Naive thymus-derived CD4-positive, alpha-beta T cell (primary cell): ENCODE results near the gene RAB40B. TPM values are rescaled to one million over a fixed set of nuclear protein-coding genes. Genes with fewer than 3 reads are reported as not detected.

Source experiments
- ATAC-seq: fragments of 150-1000 bp; cut with Tn5 transposase; 2 replicates; pipeline ENCODE4 v1.10.0; 2021; ENCODE audit warnings: mild to moderate bottlenecking, moderate library complexity
- CTCF ChIA-PET: fragments of 350-600 bp; sonication (Branson Sonifier 250); formaldehyde crosslinking; loops from one replicate; lab custom pipeline; 2021; ENCODE audit warnings: antibody characterized with exemption; lab: Charles Lee
- POLR2A ChIA-PET: fragments of 350-600 bp; sonication (Branson Sonifier 250); formaldehyde crosslinking; loops from one replicate; lab custom pipeline; 2021; ENCODE audit warnings: antibody characterized with exemption, inconsistent platforms; lab: Charles Lee
- DNase-seq, 9 donors: peaks; one replicate each; pipeline versions ENCODE4 v3.0.0 to v3.0.0-alpha.2; 2020 to 2022; ENCODE audit warnings: mixed read lengths in 1 of 9
- H3K27ac ChIP-seq: one replicate; pipeline ENCODE4 v1.7.0; 2013; ENCODE audit warnings: mild to moderate bottlenecking, low read depth, low read length, moderate library complexity
- H3K27me3 ChIP-seq, 2 donors: one replicate each; pipeline ENCODE4 v1.7.0; 2013; ENCODE audit warnings: low read length in 2 of 2, mild to moderate bottlenecking in 2 of 2, moderate library complexity in 2 of 2; ENCODE audit not compliant: control insufficient read depth in 2 of 2, insufficient read depth in 2 of 2
- H3K36me3 ChIP-seq, 3 experiments: 1 replicate in 2 of 3; 2 replicates in 1 of 3; pipeline ENCODE4 v1.7.0; 2013; ENCODE audit warnings: low read length in 3 of 3, mild to moderate bottlenecking in 3 of 3, moderate library complexity in 1 of 3; ENCODE audit not compliant: insufficient read depth in 3 of 3, control insufficient read depth in 2 of 3
- H3K4me1 ChIP-seq, 2 donors: one replicate each; pipeline ENCODE4 v1.7.0; 2013; ENCODE audit warnings: low read length in 2 of 2, mild to moderate bottlenecking in 2 of 2, moderate library complexity in 1 of 2; ENCODE audit not compliant: control insufficient read depth in 2 of 2, insufficient read depth in 2 of 2
- H3K4me3 ChIP-seq: 2 replicates; pipeline ENCODE4 v1.7.0; 2013; ENCODE audit warnings: mild to moderate bottlenecking, low read length
- H3K9me3 ChIP-seq, 3 experiments: 1 replicate in 2 of 3; 2 replicates in 1 of 3; pipeline ENCODE4 v1.7.0; 2013; ENCODE audit warnings: low read length in 3 of 3; ENCODE audit not compliant: control insufficient read depth in 2 of 3
- H3K27ac Mint-ChIP-seq, 9 donors: one replicate each; pipeline ENCODE4 v1.8.0; 2020 to 2022; ENCODE audit warnings: mixed read lengths in 9 of 9, mild to moderate bottlenecking in 8 of 9, moderate library complexity in 5 of 9, inconsistent platforms in 2 of 9
- H3K27me3 Mint-ChIP-seq, 5 donors: one replicate each; pipeline ENCODE4 v1.8.0; 2021 to 2022; ENCODE audit warnings: mixed read lengths in 5 of 5, mild to moderate bottlenecking in 1 of 5
- H3K36me3 Mint-ChIP-seq, 5 donors: one replicate each; pipeline ENCODE4 v1.8.0; 2020 to 2022; ENCODE audit warnings: mixed read lengths in 5 of 5, mild to moderate bottlenecking in 3 of 5, inconsistent platforms in 1 of 5
- H3K4me1 Mint-ChIP-seq, 7 donors: one replicate each; pipeline ENCODE4 v1.8.0; 2020 to 2022; ENCODE audit warnings: mixed read lengths in 7 of 7, mild to moderate bottlenecking in 3 of 7, inconsistent platforms in 1 of 7
- H3K4me3 Mint-ChIP-seq, 10 donors: one replicate each; pipeline ENCODE4 v1.8.0; 2020 to 2022; ENCODE audit warnings: mild to moderate bottlenecking in 10 of 10, mixed read lengths in 10 of 10, moderate library complexity in 6 of 10, inconsistent platforms in 2 of 10
- H3K9me3 Mint-ChIP-seq, 11 donors: one replicate each; pipeline ENCODE4 v1.8.0; 2020 to 2022; ENCODE audit warnings: mixed read lengths in 11 of 11, mild to moderate bottlenecking in 4 of 11, inconsistent platforms in 1 of 11, moderate library complexity in 1 of 11
- intact Hi-C, 2 donors: fragments of 100-400 bp; cut with micrococcal nuclease; formaldehyde crosslinking; loops; one replicate each; pipeline ENCODE4 v1.15.1; 2023
- polyA plus RNA-seq, 2 donors: library from polyadenylated mRNA; unstranded; fragments of 300-500 nt; fragmentation: Illumina TruSeq; gene quantifications; one replicate each; pipeline ENCODE4 v1.2.3, GENCODE V29; 2021
- total RNA-seq, 6 experiments: library from RNA in 5 of 6; stranded (reverse) in 5 of 6; gene quantifications; 1 replicate in 5 of 6; 2 replicates in 1 of 6; pipeline ENCODE4 v1.2.3 and lab custom pipeline; 2021 to 2026

The RAB40B gene
- total and polyA plus RNA-seq, 7 experiments from 2014 or later, result 1.3 to 6.1 (median 2.9) TPM

DNA sequence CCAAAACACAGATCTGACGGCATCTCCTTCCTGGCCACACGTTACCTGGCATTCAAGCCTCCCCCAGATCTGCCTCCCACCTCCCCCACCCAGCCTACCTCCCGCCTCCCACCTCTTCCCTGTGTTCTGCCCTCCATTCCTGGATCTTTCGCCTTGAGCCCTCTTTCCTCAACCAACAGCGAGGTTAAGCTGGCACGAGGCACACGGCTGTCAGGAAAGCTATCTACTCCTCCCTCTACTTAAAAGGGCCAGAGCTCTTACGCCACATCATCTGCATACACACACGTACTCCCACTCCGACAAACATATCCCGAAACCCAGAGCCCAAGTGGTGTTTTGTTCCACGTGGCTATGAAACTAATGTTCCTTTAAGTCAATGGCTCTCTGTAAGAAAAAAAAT lies 68.3 kb downstream of the RAB40B start:
- Histone ChIP-seq H3K27ac (no peak overlapping the region), H3K9me3 (no peaks in the 10 kb centered on the region), H3K27me3 (no peaks in the 10 kb centered on the region), H3K36me3 (peaks cover 0 to 63% (median 16%) of the 10 kb centered on the region in 3 experiments), H3K4me1 (no peaks in the 10 kb centered on the region), H3K4me3 (no peak overlapping the region)
- H3K9me3 Mint-ChIP-seq, result no peaks in the 10 kb centered on the region
- ATAC-seq, result no peak
- ChIA-PET CTCF (no interaction called here), POLR2A (no interaction called here)
- no peak for DNase-seq
- peaks cover 4 to 30% (median 17%) of the 10 kb centered on the region in 5 donors for H3K36me3 Mint-ChIP-seq
- peaks cover 9 to 25% (median 17%) of the 10 kb centered on the region in 7 donors for H3K4me1 Mint-ChIP-seq
- intact Hi-C loops, result no loop called here
- H3K27ac Mint-ChIP-seq, result peak overlapping the region in 3 of 9 donors; percentile 22 to 62 (median 23)
- no peak overlapping the region for H3K4me3 Mint-ChIP-seq
- H3K27me3 Mint-ChIP-seq, result no peaks in the 10 kb centered on the region

DNA sequence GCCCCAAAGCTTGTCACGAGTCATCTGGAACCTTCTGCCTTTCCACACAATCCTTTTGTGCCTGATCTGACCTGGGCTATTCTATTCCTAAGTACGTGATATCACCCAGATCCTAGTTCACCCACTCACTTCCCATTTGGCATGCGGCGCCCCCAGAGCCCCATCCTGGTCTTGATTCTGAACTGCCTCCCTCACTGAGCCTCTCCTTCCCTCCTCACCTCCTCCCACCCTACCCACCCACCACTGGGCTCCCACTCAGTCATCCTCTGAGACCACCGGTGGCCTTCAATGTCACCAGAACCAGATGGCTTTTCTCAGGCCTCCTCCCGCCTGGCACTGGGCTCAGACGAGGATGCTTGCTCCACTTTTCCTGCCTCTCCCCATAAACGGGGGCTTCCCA lies 68.8 kb downstream of the RAB40B start:
- peak overlapping the region in 1 of 9 donors; percentile 13 for H3K27ac Mint-ChIP-seq
- H3K4me3 ChIP-seq, result no peak overlapping the region
- no peaks in the 10 kb centered on the region for H3K9me3 ChIP-seq
- H3K27me3 Mint-ChIP-seq, result no peaks in the 10 kb centered on the region
- no peak overlapping the region for H3K27ac ChIP-seq
- POLR2A ChIA-PET, result no interaction called here
- H3K4me1 Mint-ChIP-seq, result peaks cover 9 to 20% (median 15%) of the 10 kb centered on the region in 7 donors
- CTCF ChIA-PET, result no interaction called here
- DNase-seq (no peak), ATAC-seq (no peak)
- peaks cover 4 to 31% (median 17%) of the 10 kb centered on the region in 5 donors for H3K36me3 Mint-ChIP-seq
- H3K9me3 Mint-ChIP-seq, result no peaks in the 10 kb centered on the region
- intact Hi-C loops, result no loop called here
- no peaks in the 10 kb centered on the region for H3K27me3 ChIP-seq
- peaks cover 0 to 66% (median 19%) of the 10 kb centered on the region in 3 experiments for H3K36me3 ChIP-seq
- no peaks in the 10 kb centered on the region for H3K4me1 ChIP-seq
- no peak overlapping the region for H3K4me3 Mint-ChIP-seq

DNA sequence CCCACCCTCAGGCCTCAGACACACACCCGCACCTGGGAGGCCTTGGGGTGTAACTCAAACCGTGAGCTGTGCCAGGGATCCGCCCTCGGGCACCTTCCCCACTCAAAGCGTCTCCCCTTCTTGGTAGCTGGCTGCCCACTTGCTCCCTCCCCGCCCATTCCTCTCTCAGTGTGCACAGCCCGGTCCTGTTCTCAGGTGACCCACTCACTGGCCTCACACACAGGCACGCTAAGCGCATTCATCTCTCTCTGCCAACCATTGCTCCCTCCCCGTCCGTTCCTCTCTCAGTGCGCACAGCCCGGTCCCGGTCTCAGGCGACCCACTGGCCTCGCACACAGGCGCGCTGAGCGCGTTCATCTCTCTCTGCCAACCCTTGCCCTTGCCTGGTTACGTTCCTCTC lies 71.1 kb downstream of the RAB40B start:
- no peaks in the 10 kb centered on the region for H3K9me3 ChIP-seq
- peak overlapping the region in 1 of 9 donors; percentile 43 for H3K27ac Mint-ChIP-seq
- peaks cover 4 to 37% (median 19%) of the 10 kb centered on the region in 5 donors for H3K36me3 Mint-ChIP-seq
- H3K4me3 ChIP-seq, result no peak overlapping the region
- no peak overlapping the region for H3K27ac ChIP-seq
- no peaks in the 10 kb centered on the region for H3K27me3 Mint-ChIP-seq
- DNase-seq (no peak), ATAC-seq (no peak)
- no peak overlapping the region for H3K4me3 Mint-ChIP-seq
- ChIA-PET CTCF (no interaction called here), POLR2A (no interaction called here)
- no peaks in the 10 kb centered on the region for H3K9me3 Mint-ChIP-seq
- no peaks in the 10 kb centered on the region for H3K27me3 ChIP-seq
- H3K4me1 Mint-ChIP-seq, result peaks cover 0 to 11% (median 6%) of the 10 kb centered on the region in 7 donors
- peaks cover 0 to 71% (median 19%) of the 10 kb centered on the region in 3 experiments for H3K36me3 ChIP-seq
- no peaks in the 10 kb centered on the region for H3K4me1 ChIP-seq
- intact Hi-C loops, result no loop called here

GRCh38 chr17:82623707-82624106 lies 74.8 kb downstream of the RAB40B start:
- no peak for DNase-seq
- ChIA-PET POLR2A (no interaction called here), CTCF (no interaction called here)
- H3K9me3 ChIP-seq, result no peaks in the 10 kb centered on the region
- no peaks in the 10 kb centered on the region for H3K4me1 ChIP-seq
- no peaks in the 10 kb centered on the region for H3K27me3 ChIP-seq
- H3K27ac ChIP-seq, result no peak overlapping the region
- H3K4me3 ChIP-seq, result no peak overlapping the region
- H3K36me3 Mint-ChIP-seq, result peaks cover 0 to 48% (median 25%) of the 10 kb centered on the region in 5 donors
- H3K4me3 Mint-ChIP-seq, result no peak overlapping the region
- intact Hi-C loops, result no loop called here
- no peaks in the 10 kb centered on the region for H3K9me3 Mint-ChIP-seq
- H3K27me3 Mint-ChIP-seq, result no peaks in the 10 kb centered on the region
- peak overlapping the region in 1 of 9 donors; percentile 70 for H3K27ac Mint-ChIP-seq
- no peak for ATAC-seq
- H3K36me3 ChIP-seq, result peaks cover 6 to 87% (median 9%) of the 10 kb centered on the region in 3 experiments
- H3K4me1 Mint-ChIP-seq, result peaks cover 0 to 11% (median 0%) of the 10 kb centered on the region in 7 donors

DNA sequence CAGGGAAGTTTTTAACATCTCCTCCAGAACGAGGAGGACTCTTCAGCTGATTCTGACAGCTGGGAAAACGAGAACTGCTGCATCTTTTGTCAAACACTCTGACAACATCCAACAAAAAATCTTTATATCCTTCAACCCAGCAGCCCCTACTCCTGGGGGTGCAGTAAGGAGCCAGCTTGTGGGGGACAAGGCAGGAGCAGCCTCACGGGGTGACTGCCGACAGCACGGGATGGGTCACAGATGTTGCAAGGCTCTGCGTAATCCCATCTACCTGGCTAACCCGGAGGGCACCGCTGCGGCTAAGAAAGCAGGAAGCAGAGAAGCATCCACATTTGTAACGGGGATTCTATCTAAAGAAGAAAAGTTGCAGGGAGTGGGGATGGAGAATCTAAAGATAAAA lies 78.9 kb downstream of the RAB40B start:
- Histone ChIP-seq H3K4me3 (no peak overlapping the region), H3K4me1 (no peaks in the 10 kb centered on the region), H3K27me3 (no peaks in the 10 kb centered on the region), H3K9me3 (no peaks in the 10 kb centered on the region), H3K36me3 (peaks cover 13 to 87% (median 18%) of the 10 kb centered on the region in 3 experiments), H3K27ac (no peak overlapping the region)
- DNase-seq (no peak), ATAC-seq (no peak)
- POLR2A ChIA-PET, result no interaction called here
- Mint-ChIP-seq H3K27ac (no peak overlapping the region), H3K27me3 (no peaks in the 10 kb centered on the region), H3K4me3 (no peak overlapping the region), H3K4me1 (peaks cover 0 to 3% (median 0%) of the 10 kb centered on the region in 7 donors), H3K36me3 (peaks cover 9 to 57% (median 22%) of the 10 kb centered on the region in 5 donors), H3K9me3 (no peaks in the 10 kb centered on the region)
- intact Hi-C loops, result no loop called here
- CTCF ChIA-PET, result no interaction called here

- no peak for ATAC-seq
- H3K4me1 ChIP-seq, result no peaks in the 10 kb centered on the region
- ChIA-PET POLR2A (no interaction called here), CTCF (no interaction called here)
- Mint-ChIP-seq H3K27ac (no peak overlapping the region), H3K36me3 (peaks cover 9 to 61% (median 25%) of the 10 kb centered on the region in 5 donors), H3K4me1 (peaks cover 0 to 3% (median 0%) of the 10 kb centered on the region in 7 donors), H3K27me3 (no peaks in the 10 kb centered on the region), H3K9me3 (no peaks in the 10 kb centered on the region), H3K4me3 (no peak overlapping the region)
- no peaks in the 10 kb centered on the region for H3K9me3 ChIP-seq
- peaks cover 13 to 88% (median 18%) of the 10 kb centered on the region in 3 experiments for H3K36me3 ChIP-seq
- intact Hi-C loops, result no loop called here
- no peaks in the 10 kb centered on the region for H3K27me3 ChIP-seq
- no peak overlapping the region for H3K27ac ChIP-seq
- DNase-seq, result no peak
- H3K4me3 ChIP-seq, result no peak overlapping the region
Measured at GRCh38 chr17:82619211-82619610, 79.3 kb downstream of the RAB40B start.

- Histone ChIP-seq H3K4me1 (no peaks in the 10 kb centered on the region), H3K9me3 (no peaks in the 10 kb centered on the region), H3K36me3 (peaks cover 6 to 80% (median 15%) of the 10 kb centered on the region in 3 experiments), H3K4me3 (no peak overlapping the region), H3K27ac (no peak overlapping the region), H3K27me3 (no peaks in the 10 kb centered on the region)
- H3K36me3 Mint-ChIP-seq, result peaks cover 9 to 57% (median 25%) of the 10 kb centered on the region in 5 donors
- CTCF ChIA-PET, result no interaction called here
- H3K4me3 Mint-ChIP-seq, result no peak overlapping the region
- POLR2A ChIA-PET, result interaction anchor here (0.7 kb wide), 1 partner anchor 117 kb away, joined by 7 read pairs; no protein-coding TSS in a partner anchor
- peaks cover 0 to 2% (median 0%) of the 10 kb centered on the region in 7 donors for H3K4me1 Mint-ChIP-seq
- H3K27ac Mint-ChIP-seq, result no peak overlapping the region
- intact Hi-C loops, result no loop called here
- ATAC-seq (no peak), DNase-seq (no peak)
- no peaks in the 10 kb centered on the region for H3K27me3 Mint-ChIP-seq
- H3K9me3 Mint-ChIP-seq, result no peaks in the 10 kb centered on the region
Measured at GRCh38 chr17:82616021-82616711, 82.3 kb downstream of the RAB40B start.
